NCI-H1930 (cell line): Measurements from ENCODE around the gene RAPGEF5.

ENCODE experiments used
- DNase-seq, 2 experiments: peaks; one replicate each; lab custom pipeline; 2025; lab: John Stamatoyannopoulos, UW

Gene RAPGEF5

GRCh38 chr7:22216832-22217475, 140.0 kb downstream of the RAPGEF5 start:
- no peak for DNase-seq

- no peak for DNase-seq
These were observed 140.6 kb downstream of the RAPGEF5 start for GRCh38 chr7:22216309-22216708.

- DNase-seq, result no peak
These were observed 143.0 kb downstream of the RAPGEF5 start for GRCh38 chr7:22214000-22214399.

GRCh38 chr7:22213081-22213480, 143.9 kb downstream of the RAPGEF5 start:
- DNase-seq, result no peak

GRCh38 chr7:22210967-22211366, 146.0 kb downstream of the RAPGEF5 start:
- no peak for DNase-seq

- DNase-seq, result no peak
These were observed 146.6 kb downstream of the RAPGEF5 start for GRCh38 chr7:22210355-22210754.

- DNase-seq, result no peak
These were observed 148.2 kb downstream of the RAPGEF5 start for GRCh38 chr7:22208799-22209198.

GRCh38 chr7:22207724-22208225, 149.2 kb downstream of the RAPGEF5 start:
- DNase-seq, result no peak

- no peak for DNase-seq
These were observed 151.3 kb downstream of the RAPGEF5 start for GRCh38 chr7:22205631-22206030.

GRCh38 chr7:22204312-22204711, 152.6 kb downstream of the RAPGEF5 start:
- no peak for DNase-seq

- no peak for DNase-seq
These were observed 154.8 kb downstream of the RAPGEF5 start for GRCh38 chr7:22202141-22202540.

GRCh38 chr7:22201186-22201880, 155.6 kb downstream of the RAPGEF5 start:
- no peak for DNase-seq

GRCh38 chr7:22200777-22201176, 156.2 kb downstream of the RAPGEF5 start:
- DNase-seq, result no peak

- DNase-seq, result no peak
These were observed 156.7 kb downstream of the RAPGEF5 start for GRCh38 chr7:22200238-22200637.

GRCh38 chr7:22197376-22197775, 159.6 kb downstream of the RAPGEF5 start:
- no peak for DNase-seq

- DNase-seq, result no peak
These were observed 160.5 kb downstream of the RAPGEF5 start for GRCh38 chr7:22196429-22196828.

GRCh38 chr7:22195397-22196172, 161.4 kb downstream of the RAPGEF5 start:
- no peak for DNase-seq

- no peak for DNase-seq
These were observed 162.2 kb downstream of the RAPGEF5 start for GRCh38 chr7:22194658-22195273.

- DNase-seq, result no peak
These were observed 163.4 kb downstream of the RAPGEF5 start for GRCh38 chr7:22193450-22193983.

- no peak for DNase-seq
These were observed 164.2 kb downstream of the RAPGEF5 start for GRCh38 chr7:22192801-22193200.

- no peak for DNase-seq
These were observed 166.2 kb downstream of the RAPGEF5 start for GRCh38 chr7:22190736-22191135.

- DNase-seq, result no peak
These were observed 167.2 kb downstream of the RAPGEF5 start for GRCh38 chr7:22189741-22190140.
